KMS-11 (cell line): ENCODE measurements around the gene ME1.

Experiments used
- H2AFZ ChIP-seq: fragments of 200-600 bp; sonication (generic); 2 replicates; pipeline ENCODE4 v1.6.1; 2016; ENCODE audit warnings: antibody characterized with exemption, mixed run types, low read depth
- H3K27ac ChIP-seq: fragments of 200-600 bp; sonication (generic); 2 replicates; pipeline ENCODE4 v1.6.1; 2016; ENCODE audit warnings: mild to moderate bottlenecking, mixed run types
- H3K27me3 ChIP-seq: fragments of 200-600 bp; sonication (generic); 2 replicates; pipeline ENCODE4 v1.6.1; 2017; ENCODE audit warnings: mild to moderate bottlenecking, low read depth, mixed run types, moderate library complexity; ENCODE audit not compliant: insufficient read depth
- H3K36me3 ChIP-seq: fragments of 200-600 bp; sonication (generic); 2 replicates; pipeline ENCODE4 v1.6.1; 2017; ENCODE audit warnings: mild to moderate bottlenecking, mixed run types; ENCODE audit not compliant: insufficient read depth
- H3K4me1 ChIP-seq: fragments of 200-600 bp; sonication (generic); 2 replicates; pipeline ENCODE4 v1.6.1; 2016; ENCODE audit warnings: mild to moderate bottlenecking, low read depth, mixed run types; ENCODE audit not compliant: poor library complexity, severe bottlenecking
- H3K4me2 ChIP-seq: fragments of 200-600 bp; sonication (generic); 2 replicates; pipeline ENCODE4 v1.7.0; 2016; ENCODE audit warnings: mild to moderate bottlenecking, mixed run types
- H3K4me3 ChIP-seq: fragments of 200-600 bp; sonication (generic); IDR thresholded peaks from 2 replicates; pipeline ENCODE4 v1.6.1; 2017; ENCODE audit warnings: low read depth, low read length, mixed read lengths; ENCODE audit not compliant: insufficient read depth
- H3K79me2 ChIP-seq: fragments of 200-600 bp; sonication (generic); 2 replicates; pipeline ENCODE4 v1.6.1; 2016; ENCODE audit warnings: low read depth, mixed run types; ENCODE audit not compliant: insufficient read depth
- H3K9ac ChIP-seq: fragments of 200-600 bp; sonication (generic); 2 replicates; pipeline ENCODE4 v1.6.1; 2016; ENCODE audit warnings: mild to moderate bottlenecking, mixed run types
- H4K20me1 ChIP-seq: fragments of 200-600 bp; sonication (generic); 2 replicates; pipeline ENCODE4 v1.6.1; 2016; ENCODE audit warnings: mild to moderate bottlenecking, mixed run types; ENCODE audit not compliant: insufficient read depth
- TF ChIP-seq, protein P1 (sequence below): fragments of 200-600 bp; sonication (generic); conservative IDR thresholded peaks from 2 replicates; pipeline ENCODE4 v1.6.1; 2017; ENCODE audit warnings: low read depth, mild to moderate bottlenecking, antibody characterized with exemption, low read length, moderate library complexity, mixed read lengths

The ME1 gene

DNA sequence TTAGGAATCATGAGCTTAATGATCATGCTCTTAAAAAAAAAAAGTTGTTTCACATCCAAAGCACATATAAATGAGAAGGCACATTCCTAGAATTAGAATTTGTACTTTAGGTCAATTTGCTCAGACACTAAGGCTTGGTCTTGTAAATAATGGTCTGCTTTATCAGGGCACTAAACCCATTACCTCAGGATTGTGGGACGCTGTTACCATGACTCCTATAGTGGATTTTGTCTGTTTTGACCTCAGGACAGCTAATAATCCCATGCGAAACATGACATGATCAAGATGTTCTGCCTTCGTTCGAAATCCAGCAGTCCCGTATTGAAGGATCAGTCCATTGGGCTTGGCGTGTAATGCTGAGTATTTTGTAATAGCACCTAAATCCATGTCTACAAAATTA, 240.2 kb downstream of the ME1 start:
- H3K4me1 ChIP-seq = peaks cover 5% of the 10 kb centered on the region
- no peak overlapping the region for H3K9ac ChIP-seq
- H4K20me1 ChIP-seq = no peaks in the 10 kb centered on the region
- no peaks in the 10 kb centered on the region for H3K79me2 ChIP-seq
- H2AFZ ChIP-seq = no peak overlapping the region
- H3K27me3 ChIP-seq = no peaks in the 10 kb centered on the region
- TF ChIP-seq, protein P1, sequence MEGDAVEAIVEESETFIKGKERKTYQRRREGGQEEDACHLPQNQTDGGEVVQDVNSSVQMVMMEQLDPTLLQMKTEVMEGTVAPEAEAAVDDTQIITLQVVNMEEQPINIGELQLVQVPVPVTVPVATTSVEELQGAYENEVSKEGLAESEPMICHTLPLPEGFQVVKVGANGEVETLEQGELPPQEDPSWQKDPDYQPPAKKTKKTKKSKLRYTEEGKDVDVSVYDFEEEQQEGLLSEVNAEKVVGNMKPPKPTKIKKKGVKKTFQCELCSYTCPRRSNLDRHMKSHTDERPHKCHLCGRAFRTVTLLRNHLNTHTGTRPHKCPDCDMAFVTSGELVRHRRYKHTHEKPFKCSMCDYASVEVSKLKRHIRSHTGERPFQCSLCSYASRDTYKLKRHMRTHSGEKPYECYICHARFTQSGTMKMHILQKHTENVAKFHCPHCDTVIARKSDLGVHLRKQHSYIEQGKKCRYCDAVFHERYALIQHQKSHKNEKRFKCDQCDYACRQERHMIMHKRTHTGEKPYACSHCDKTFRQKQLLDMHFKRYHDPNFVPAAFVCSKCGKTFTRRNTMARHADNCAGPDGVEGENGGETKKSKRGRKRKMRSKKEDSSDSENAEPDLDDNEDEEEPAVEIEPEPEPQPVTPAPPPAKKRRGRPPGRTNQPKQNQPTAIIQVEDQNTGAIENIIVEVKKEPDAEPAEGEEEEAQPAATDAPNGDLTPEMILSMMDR = no peak
- H3K27ac ChIP-seq = no peak overlapping the region
- H3K36me3 ChIP-seq = no peaks in the 10 kb centered on the region
- H3K4me2 ChIP-seq = no peak overlapping the region
- no peak overlapping the region for H3K4me3 ChIP-seq

DNA sequence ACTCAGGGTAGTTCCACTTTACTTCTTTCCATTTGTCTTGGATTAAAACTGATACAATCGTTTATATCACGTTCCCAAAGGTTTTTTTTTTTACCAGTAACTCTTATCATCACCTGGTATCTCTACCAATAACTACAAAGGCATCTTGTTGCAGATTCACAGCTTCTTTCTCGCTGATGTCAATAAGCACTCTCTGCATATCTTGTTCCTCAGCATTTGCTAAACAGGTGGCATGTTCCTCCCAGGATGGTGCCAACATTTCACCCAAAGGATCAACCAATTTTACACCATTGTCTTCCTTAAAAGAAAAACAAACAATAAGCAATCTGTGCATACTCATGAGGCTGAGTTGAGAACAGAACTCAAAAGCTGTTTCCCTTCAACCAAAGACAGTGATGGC, 242.3 kb downstream of the ME1 start:
- Histone ChIP-seq H4K20me1 (no peaks in the 10 kb centered on the region), H3K4me1 (no peaks in the 10 kb centered on the region), H3K27ac (no peak overlapping the region), H3K4me3 (no peak overlapping the region), H3K27me3 (no peaks in the 10 kb centered on the region), H3K79me2 (no peaks in the 10 kb centered on the region), H3K4me2 (no peak overlapping the region), H3K9ac (no peak overlapping the region), H3K36me3 (no peaks in the 10 kb centered on the region), H2AFZ (no peak overlapping the region)
- TF ChIP-seq, protein P1 = no peak

DNA sequence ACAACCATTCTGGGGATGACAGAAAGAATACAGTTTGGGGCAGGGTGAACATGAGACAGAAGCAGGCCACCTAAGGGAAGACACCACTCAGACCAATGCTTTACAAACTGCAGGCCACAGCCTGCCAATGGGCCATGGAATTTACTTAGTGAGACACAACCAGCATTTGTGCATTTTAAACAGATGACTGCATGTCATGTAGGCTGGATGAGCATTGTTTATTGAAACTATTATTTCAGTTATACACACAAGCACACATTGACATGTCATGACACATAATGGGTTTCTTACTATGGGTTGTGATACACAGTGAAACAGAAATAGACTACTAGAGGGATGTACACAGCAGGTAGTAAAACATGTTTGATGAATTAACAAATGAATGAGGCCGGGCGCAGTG, 245.8 kb downstream of the ME1 start:
- Histone ChIP-seq H3K4me3 (no peak overlapping the region), H3K4me1 (no peaks in the 10 kb centered on the region), H3K79me2 (no peaks in the 10 kb centered on the region), H3K4me2 (no peak overlapping the region), H2AFZ (no peak overlapping the region), H3K36me3 (no peaks in the 10 kb centered on the region), H3K9ac (no peak overlapping the region), H3K27ac (no peak overlapping the region), H4K20me1 (no peaks in the 10 kb centered on the region), H3K27me3 (no peaks in the 10 kb centered on the region)
- TF ChIP-seq, protein P1 = no peak

DNA sequence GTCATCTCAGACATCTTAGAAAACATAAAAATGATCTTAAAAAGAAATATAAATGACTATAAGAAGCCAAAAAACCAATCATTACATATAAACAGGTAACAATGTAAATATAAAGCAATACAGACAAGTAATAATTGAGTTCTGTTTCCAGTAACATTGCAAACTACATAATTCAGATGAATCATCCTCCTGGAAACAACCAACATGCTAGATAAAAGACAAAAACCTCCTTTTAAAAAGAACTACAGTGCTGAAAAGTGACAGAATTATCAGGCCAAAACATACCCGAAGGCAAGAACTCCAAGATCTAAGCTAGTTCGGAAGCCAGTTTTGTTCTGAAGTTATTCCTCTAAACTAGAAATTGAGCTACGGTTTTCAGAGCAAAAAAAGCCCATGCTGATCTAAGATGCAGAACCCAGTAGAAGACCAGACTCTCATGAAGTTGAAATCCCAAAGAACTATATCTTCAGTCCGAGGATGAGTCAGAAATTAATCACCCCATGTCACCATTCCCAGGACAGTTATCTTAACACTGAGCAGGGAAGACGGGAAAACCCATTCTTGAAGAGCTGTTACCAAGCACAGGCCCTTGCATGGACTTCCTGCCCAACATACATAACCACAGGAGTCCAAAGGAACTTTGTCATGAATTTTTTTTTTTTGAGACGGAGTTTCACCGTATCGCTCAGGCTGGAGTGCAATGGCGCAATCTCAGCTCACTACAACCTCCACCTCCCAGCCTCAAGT, 247.6 kb downstream of the ME1 start:
- TF ChIP-seq, protein P1 = no peak
- Histone ChIP-seq H3K4me1 (no peaks in the 10 kb centered on the region), H3K36me3 (no peaks in the 10 kb centered on the region), H3K27ac (no peak overlapping the region), H4K20me1 (no peaks in the 10 kb centered on the region), H3K27me3 (no peaks in the 10 kb centered on the region), H3K79me2 (no peaks in the 10 kb centered on the region), H2AFZ (no peak overlapping the region), H3K9ac (no peak overlapping the region), H3K4me2 (no peak overlapping the region), H3K4me3 (no peak overlapping the region)
